ENCODE data around the gene PJA2. TPM values are rescaled to one million over a fixed set of nuclear protein-coding genes. Genes with fewer than 3 reads are reported as not detected.

Gene PJA2, protein sequence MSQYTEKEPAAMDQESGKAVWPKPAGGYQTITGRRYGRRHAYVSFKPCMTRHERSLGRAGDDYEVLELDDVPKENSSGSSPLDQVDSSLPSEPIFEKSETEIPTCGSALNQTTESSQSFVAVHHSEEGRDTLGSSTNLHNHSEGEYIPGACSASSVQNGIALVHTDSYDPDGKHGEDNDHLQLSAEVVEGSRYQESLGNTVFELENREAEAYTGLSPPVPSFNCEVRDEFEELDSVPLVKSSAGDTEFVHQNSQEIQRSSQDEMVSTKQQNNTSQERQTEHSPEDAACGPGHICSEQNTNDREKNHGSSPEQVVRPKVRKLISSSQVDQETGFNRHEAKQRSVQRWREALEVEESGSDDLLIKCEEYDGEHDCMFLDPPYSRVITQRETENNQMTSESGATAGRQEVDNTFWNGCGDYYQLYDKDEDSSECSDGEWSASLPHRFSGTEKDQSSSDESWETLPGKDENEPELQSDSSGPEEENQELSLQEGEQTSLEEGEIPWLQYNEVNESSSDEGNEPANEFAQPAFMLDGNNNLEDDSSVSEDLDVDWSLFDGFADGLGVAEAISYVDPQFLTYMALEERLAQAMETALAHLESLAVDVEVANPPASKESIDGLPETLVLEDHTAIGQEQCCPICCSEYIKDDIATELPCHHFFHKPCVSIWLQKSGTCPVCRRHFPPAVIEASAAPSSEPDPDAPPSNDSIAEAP
- 69.0 TPM for total RNA-seq (2013)
- polyA plus RNA-seq (10 to 100 TPM; 36.2 to 74.1 (median 49.7) TPM), polyA minus RNA-seq (30.2 and 50.3 TPM in 2 replicates), total RNA-seq (158 to 302 (median 227) reads per million in 11 experiments)

DNA sequence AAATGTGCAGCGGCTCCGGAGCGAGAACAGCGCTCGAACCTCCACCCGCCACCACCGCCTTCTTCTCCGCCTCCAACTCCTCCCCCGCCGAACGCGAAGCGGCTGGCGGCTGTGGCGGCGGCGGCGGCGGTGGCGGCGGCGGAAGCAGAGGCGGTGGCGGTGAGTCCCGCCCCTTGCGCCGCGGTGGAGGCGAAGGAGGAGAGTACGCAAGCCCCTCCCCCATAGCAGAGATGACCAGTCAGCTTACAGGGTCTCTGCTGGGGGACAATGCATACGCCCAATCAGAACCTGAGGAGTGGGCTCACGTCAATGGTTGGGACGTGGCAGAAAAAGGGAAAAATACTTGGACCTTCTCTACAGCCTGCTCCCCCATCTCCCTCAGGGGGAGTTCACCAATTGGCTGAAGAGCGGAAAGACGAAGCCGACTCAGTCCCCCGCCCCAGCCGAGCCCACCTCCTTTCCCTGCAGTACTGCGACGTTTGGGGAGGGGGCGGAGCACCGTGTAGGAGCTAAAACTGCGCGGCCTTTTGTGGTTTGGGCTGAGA, at the start of gene PJA2:
Gene PJA2, minus strand, starts transcription at position 131 of the 545 bp plus-strand sequence. CDS start 26,541 bp downstream, outside the sequence.
- intact Hi-C loops (cut with micrococcal nuclease): loop anchor here in 1 of 2 donors (1.0 to 10.0 kb wide), 3 partner anchors 8 to 665 kb away; partner anchors contain the start of genes FER and MAN2A1
- H3K36me3 Mint-ChIP-seq: peaks cover 4 to 5% of the 10 kb centered on the region in 2 donors
- TF ChIP-seq, protein P1, sequence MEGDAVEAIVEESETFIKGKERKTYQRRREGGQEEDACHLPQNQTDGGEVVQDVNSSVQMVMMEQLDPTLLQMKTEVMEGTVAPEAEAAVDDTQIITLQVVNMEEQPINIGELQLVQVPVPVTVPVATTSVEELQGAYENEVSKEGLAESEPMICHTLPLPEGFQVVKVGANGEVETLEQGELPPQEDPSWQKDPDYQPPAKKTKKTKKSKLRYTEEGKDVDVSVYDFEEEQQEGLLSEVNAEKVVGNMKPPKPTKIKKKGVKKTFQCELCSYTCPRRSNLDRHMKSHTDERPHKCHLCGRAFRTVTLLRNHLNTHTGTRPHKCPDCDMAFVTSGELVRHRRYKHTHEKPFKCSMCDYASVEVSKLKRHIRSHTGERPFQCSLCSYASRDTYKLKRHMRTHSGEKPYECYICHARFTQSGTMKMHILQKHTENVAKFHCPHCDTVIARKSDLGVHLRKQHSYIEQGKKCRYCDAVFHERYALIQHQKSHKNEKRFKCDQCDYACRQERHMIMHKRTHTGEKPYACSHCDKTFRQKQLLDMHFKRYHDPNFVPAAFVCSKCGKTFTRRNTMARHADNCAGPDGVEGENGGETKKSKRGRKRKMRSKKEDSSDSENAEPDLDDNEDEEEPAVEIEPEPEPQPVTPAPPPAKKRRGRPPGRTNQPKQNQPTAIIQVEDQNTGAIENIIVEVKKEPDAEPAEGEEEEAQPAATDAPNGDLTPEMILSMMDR (IDR thresholded peaks at IDR 0.05): peak; percentile 14
- H3K9me3 Mint-ChIP-seq: peaks cover 0 to 6% (median 3%) of the 10 kb centered on the region in 7 donors
- DNase-seq: peak; percentile 98 to 100 (median 99)
- Histone ChIP-seq H3K36me3 (replicated peaks in 1 of 2; ENCODE audit: control insufficient read depth in 1 of 2, insufficient read depth in 2 of 2, low read length in 2 of 2) (no peaks in the 10 kb centered on the region), H3K27ac (ENCODE audit: low read depth in 1 of 2, low read length in 2 of 2) (peak within 1 kb of the TSS; percentile 92 to 97), H3K9ac (ENCODE audit: insufficient read depth, low read length, poor library complexity, severe bottlenecking) (peak within 1 kb of the TSS; percentile 97), H3K79me2 (ENCODE audit: insufficient read depth, low read length) (peaks cover 46% of the 10 kb centered on the region), H4K20me1 (ENCODE audit: insufficient read depth, low read length) (peaks cover 37% of the 10 kb centered on the region), H3K27me3 (ENCODE audit: control insufficient read depth in 2 of 2, insufficient read depth in 2 of 2, low read length in 2 of 2) (no peaks in the 10 kb centered on the region), H3K4me2 (replicated peaks; ENCODE audit: extremely low read depth, low read length, poor library complexity, severe bottlenecking) (peak within 1 kb of the TSS; percentile 82), H2AFZ (ENCODE audit: insufficient read depth, low read depth, low read length, poor library complexity, severe bottlenecking) (peak within 1 kb of the TSS; percentile 86), H3K4me1 (ENCODE audit: control insufficient read depth in 1 of 2, insufficient read depth in 2 of 2, low read length in 2 of 2) (peaks cover 5 to 35% of the 10 kb centered on the region in 2 donors), H3K9me3 (replicated peaks in 1 of 2; ENCODE audit: control insufficient read depth in 1 of 2, insufficient read depth in 1 of 2, low read length in 2 of 2) (no peaks in the 10 kb centered on the region), H3K4me3 (replicated peaks in 1 of 3; ENCODE audit: low read depth in 2 of 3, low read length in 3 of 3) (peak within 1 kb of the TSS; percentile 71 to 92 (median 77))
- 0% methylated on average over 26 of the region's 44 CpGs for WGBS (ENCODE audit: insufficient coverage)
- peak within 1 kb of the TSS; percentile 97 to 100 (median 99) for H3K27ac Mint-ChIP-seq
- H3K27me3 Mint-ChIP-seq (ENCODE audit: low read depth in 3 of 3): no peaks in the 10 kb centered on the region
- H3K4me1 Mint-ChIP-seq: peaks cover 40% of the 10 kb centered on the region
- peak within 1 kb of the TSS; percentile 95 to 100 for H3K4me3 Mint-ChIP-seq

DNA sequence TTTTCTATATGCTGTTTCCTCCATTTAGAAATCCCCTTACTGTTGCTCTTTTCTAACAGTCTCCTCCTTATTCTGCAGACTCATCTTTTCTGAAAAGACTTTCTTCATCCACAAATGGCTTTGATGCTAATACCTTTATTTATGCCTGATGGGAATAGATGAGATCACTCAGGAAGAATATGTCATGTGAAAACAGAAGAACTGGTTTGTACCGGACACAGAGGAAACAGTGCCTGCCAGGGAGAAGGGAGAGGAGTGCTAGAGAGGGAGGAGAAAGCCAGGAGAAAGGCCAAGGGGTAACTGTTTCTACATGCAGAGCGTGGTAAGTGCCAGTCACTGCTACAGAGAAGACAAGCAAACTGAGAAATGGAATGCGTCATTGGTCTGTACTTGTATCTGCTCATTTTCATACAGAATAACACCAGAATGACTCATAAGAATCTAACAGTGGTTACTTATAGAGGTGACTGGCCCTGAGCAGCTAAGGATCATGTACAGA, 45.9 kb upstream of the PJA2 start:
- Mint-ChIP-seq H3K9me3 (peaks cover 4 to 12% (median 10%) of the 10 kb centered on the region in 7 donors), H3K27ac (no peak overlapping the region), H3K4me3 (no peak overlapping the region), H3K27me3 (ENCODE audit: low read depth in 3 of 3) (peaks cover 0 to 3% (median 2%) of the 10 kb centered on the region in 3 donors), H3K36me3 (no peaks in the 10 kb centered on the region), H3K4me1 (peaks cover 3% of the 10 kb centered on the region)
- Histone ChIP-seq H3K27ac (ENCODE audit: low read depth in 1 of 2, low read length in 2 of 2) (no peak overlapping the region), H3K4me1 (ENCODE audit: control insufficient read depth in 1 of 2, insufficient read depth in 2 of 2, low read length in 2 of 2) (peaks cover under 1 to 2% of the 10 kb centered on the region in 2 donors), H3K27me3 (ENCODE audit: control insufficient read depth in 2 of 2, insufficient read depth in 2 of 2, low read length in 2 of 2) (no peaks in the 10 kb centered on the region), H3K9ac (ENCODE audit: insufficient read depth, low read length, poor library complexity, severe bottlenecking) (no peak overlapping the region), H3K4me3 (replicated peaks in 1 of 3; ENCODE audit: low read depth in 2 of 3, low read length in 3 of 3) (no peak overlapping the region), H3K4me2 (replicated peaks; ENCODE audit: extremely low read depth, low read length, poor library complexity, severe bottlenecking) (no peak overlapping the region), H4K20me1 (ENCODE audit: insufficient read depth, low read length) (no peaks in the 10 kb centered on the region), H3K36me3 (replicated peaks in 1 of 2; ENCODE audit: control insufficient read depth in 1 of 2, insufficient read depth in 2 of 2, low read length in 2 of 2) (no peaks in the 10 kb centered on the region), H2AFZ (ENCODE audit: insufficient read depth, low read depth, low read length, poor library complexity, severe bottlenecking) (no peak overlapping the region), H3K79me2 (ENCODE audit: insufficient read depth, low read length) (no peaks in the 10 kb centered on the region), H3K9me3 (replicated peaks in 1 of 2; ENCODE audit: control insufficient read depth in 1 of 2, insufficient read depth in 1 of 2, low read length in 2 of 2) (peaks cover 0 to 8% of the 10 kb centered on the region in 2 donors)
- peak in 1 of 3 donors; percentile 17 for DNase-seq
- intact Hi-C loops (cut with micrococcal nuclease): loop anchor here in 1 of 2 donors (10.0 kb wide), 1 partner anchor 721 kb away; no protein-coding TSS in a partner anchor
- WGBS (ENCODE audit: insufficient coverage): 25% methylated on average over 2 of the region's 3 CpGs
- TF ChIP-seq, protein P1 (IDR thresholded peaks at IDR 0.05): no peak

All from CD14-positive monocyte (primary cell).